Breast epithelium (tissue), 4 donors: ENCODE measurements around the gene CTIF. TPM values are rescaled to one million over a fixed set of nuclear protein-coding genes. Genes with fewer than 3 reads are reported as not detected.

Source experiments
- DNase-seq, 2 donors: peaks; one replicate each; pipeline ENCODE4 v3.0.0-alpha.2; 2019; ENCODE audit warnings: low spot score in 2 of 2
- H3K27ac ChIP-seq, 2 donors: fragments of 200-600 bp; sonication (generic) in 1 of 2; one replicate each; pipeline ENCODE4 v1.5.1; 2016 to 2019; ENCODE audit warnings: mild to moderate bottlenecking in 1 of 2
- H3K27me3 ChIP-seq, 2 donors: fragments of 200-600 bp; sonication (generic) in 1 of 2; one replicate each; pipeline versions ENCODE4 v1.5.1 to v1.6.0; 2017 to 2019; ENCODE audit warnings: control low read depth in 1 of 2, mild to moderate bottlenecking in 1 of 2
- H3K36me3 ChIP-seq: fragments of 200-600 bp; one replicate; pipeline ENCODE4 v1.5.1; 2019
- H3K4me1 ChIP-seq, 2 donors: fragments of 200-600 bp; sonication (generic); one replicate each; pipeline ENCODE4 v1.5.1; 2016 to 2019; ENCODE audit warnings: control low read depth in 1 of 2
- H3K4me3 ChIP-seq, 3 donors: fragments of 200-600 bp; sonication (generic); 1 replicate in 2 of 3; 2 replicates in 1 of 3; pipeline ENCODE4 v1.5.1; 2016 to 2019; ENCODE audit warnings: mild to moderate bottlenecking in 3 of 3, moderate library complexity in 2 of 3
- H3K9me3 ChIP-seq, 2 donors: fragments of 200-600 bp; sonication (generic) in 1 of 2; one replicate each; pipeline ENCODE4 v1.5.1; 2016 to 2019; ENCODE audit warnings: control low read depth in 1 of 2
- CTCF ChIP-seq, 3 donors: fragments of 450-650 bp; IDR thresholded peaks; one replicate each; pipeline ENCODE4 v1.5.1; 2016 to 2017; ENCODE audit warnings: antibody characterized with exemption in 3 of 3, mild to moderate bottlenecking in 3 of 3, moderate library complexity in 3 of 3
- POLR2A ChIP-seq: fragments of 450-650 bp; IDR thresholded peaks from one replicate; pipeline ENCODE4 v1.6.1; 2016; ENCODE audit warnings: antibody characterized with exemption, mild to moderate bottlenecking, moderate library complexity
- POLR2AphosphoS5 ChIP-seq, 3 donors: sonication (generic); formaldehyde crosslinking; IDR thresholded peaks; one replicate each; pipeline ENCODE4 v1.6.1; 2017; ENCODE audit warnings: antibody characterized with exemption in 3 of 3
- intact Hi-C: fragments of 100-400 bp; cut with DNase I; formaldehyde crosslinking; loops from one replicate; pipeline ENCODE4 v1.15.1; 2023; ENCODE audit warnings: low total_unique reads
- total RNA-seq, 3 donors: library from RNA; depleted of rRNA; stranded (reverse); fragments of >200 nt; gene quantifications; one replicate each; pipeline ENCODE4 v1.1.0, GENCODE V29; 2016

Gene CTIF
- total RNA-seq, 3 donors from 2014 or later: 28.8 to 78.9 (median 32.6) TPM

GRCh38 chr18:48560491-48560890 is 21.7 kb downstream of the CTIF start:
- DNase-seq: no peak
- no peak for TF ChIP-seq CTCF (IDR thresholded peaks at IDR 0.05)
- TF ChIP-seq POLR2A: no peak
- H3K27ac ChIP-seq: no peak overlapping the region
- H3K4me1 ChIP-seq: no peaks in the 10 kb centered on the region
- no peaks in the 10 kb centered on the region for H3K27me3 ChIP-seq
- no peaks in the 10 kb centered on the region for H3K36me3 ChIP-seq
- H3K4me3 ChIP-seq: no peak overlapping the region
- intact Hi-C loops: no loop called here
- no peaks in the 10 kb centered on the region for H3K9me3 ChIP-seq

DNA sequence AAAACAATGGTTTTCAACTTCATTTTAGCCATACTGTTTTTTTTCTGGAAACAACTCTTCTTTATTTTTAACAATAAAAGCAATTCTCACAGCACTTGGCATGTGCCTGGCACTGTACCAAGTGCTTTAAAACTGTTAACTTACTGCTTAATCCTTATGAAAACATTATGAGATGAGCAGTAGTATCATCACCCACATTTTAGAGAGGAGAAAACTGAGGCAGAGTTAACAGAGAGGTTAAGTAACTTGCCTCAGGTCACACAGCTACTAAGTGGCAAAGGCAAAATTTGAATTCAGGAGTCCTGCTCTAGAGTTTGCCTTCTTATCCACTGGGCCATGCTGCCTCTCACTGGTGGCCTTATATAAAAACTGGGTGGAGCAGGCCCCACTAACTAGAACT is 23.2 kb downstream of the CTIF start:
- Histone ChIP-seq H3K4me1 (no peaks in the 10 kb centered on the region), H3K36me3 (no peaks in the 10 kb centered on the region), H3K27me3 (no peaks in the 10 kb centered on the region), H3K9me3 (no peaks in the 10 kb centered on the region), H3K27ac (no peak overlapping the region), H3K4me3 (no peak overlapping the region)
- intact Hi-C loops: no loop called here
- DNase-seq: no peak
- TF ChIP-seq CTCF (IDR thresholded peaks at IDR 0.05) (no peak), POLR2AphosphoS5 (IDR thresholded peaks at IDR 0.05) (no peak), POLR2A (no peak)

DNA sequence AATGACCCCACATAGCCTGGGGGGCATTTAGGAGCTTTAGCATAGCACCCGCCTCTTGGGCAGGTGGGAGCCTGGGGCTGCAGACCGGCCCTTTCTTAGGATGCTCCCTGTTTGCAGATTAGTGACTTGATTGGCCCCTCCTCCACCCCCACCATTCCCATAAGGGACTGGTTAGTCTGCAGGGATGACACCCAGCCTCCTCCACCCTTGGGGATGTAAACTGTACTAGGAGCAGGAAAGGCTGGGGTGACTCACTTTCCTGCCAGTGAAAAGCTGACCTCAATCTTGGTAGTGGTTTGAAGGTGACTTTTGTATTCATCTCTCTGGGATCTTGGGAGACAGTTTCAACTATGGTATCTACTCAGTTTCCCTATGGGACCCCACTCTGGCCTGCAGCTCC is 24.2 kb downstream of the CTIF start:
- Histone ChIP-seq H3K4me1 (no peaks in the 10 kb centered on the region), H3K9me3 (no peaks in the 10 kb centered on the region), H3K27ac (no peak overlapping the region), H3K27me3 (no peaks in the 10 kb centered on the region), H3K36me3 (no peaks in the 10 kb centered on the region), H3K4me3 (no peak overlapping the region)
- no peak for TF ChIP-seq POLR2A
- TF ChIP-seq POLR2AphosphoS5 (IDR thresholded peaks at IDR 0.05): no peak
- TF ChIP-seq CTCF (IDR thresholded peaks at IDR 0.05): no peak
- intact Hi-C loops: no loop called here
- no peak for DNase-seq

GRCh38 chr18:48564139-48564538 is 25.3 kb downstream of the CTIF start:
- no peak for DNase-seq
- H3K4me1 ChIP-seq: no peaks in the 10 kb centered on the region
- H3K4me3 ChIP-seq: no peak overlapping the region
- intact Hi-C loops: no loop called here
- H3K9me3 ChIP-seq: no peaks in the 10 kb centered on the region
- TF ChIP-seq CTCF (IDR thresholded peaks at IDR 0.05) (no peak), POLR2A (no peak), POLR2AphosphoS5 (IDR thresholded peaks at IDR 0.05) (no peak)
- H3K36me3 ChIP-seq: no peaks in the 10 kb centered on the region
- H3K27ac ChIP-seq: no peak overlapping the region
- H3K27me3 ChIP-seq: no peaks in the 10 kb centered on the region

GRCh38 chr18:48565105-48565504 is 26.3 kb downstream of the CTIF start:
- no peaks in the 10 kb centered on the region for H3K4me1 ChIP-seq
- DNase-seq: no peak
- no peak for TF ChIP-seq POLR2AphosphoS5 (IDR thresholded peaks at IDR 0.05)
- no peak overlapping the region for H3K27ac ChIP-seq
- no peak overlapping the region for H3K4me3 ChIP-seq
- H3K36me3 ChIP-seq: no peaks in the 10 kb centered on the region
- no peaks in the 10 kb centered on the region for H3K27me3 ChIP-seq
- intact Hi-C loops: no loop called here
- H3K9me3 ChIP-seq: no peaks in the 10 kb centered on the region

DNA sequence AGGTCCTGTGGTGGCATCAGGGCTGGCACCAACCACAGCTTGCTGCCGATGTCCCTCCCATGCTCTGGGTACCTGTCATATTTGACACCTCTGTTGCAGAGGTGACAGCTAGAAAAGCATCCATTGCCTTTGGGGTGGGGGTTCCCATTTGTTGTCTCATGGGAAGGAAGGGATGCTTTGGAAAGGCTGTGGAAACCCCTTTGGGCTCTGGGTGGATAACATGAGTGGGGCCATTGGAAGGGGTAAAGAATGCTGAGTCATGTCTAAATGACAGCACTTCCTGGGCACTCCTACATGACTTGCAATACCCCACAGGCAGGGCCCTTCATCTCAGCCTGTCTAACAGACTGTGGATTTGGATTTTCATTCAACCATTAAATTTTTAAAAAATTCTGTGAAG is 27.8 kb downstream of the CTIF start:
- Histone ChIP-seq H3K27me3 (no peaks in the 10 kb centered on the region), H3K4me3 (no peak overlapping the region), H3K9me3 (no peaks in the 10 kb centered on the region), H3K4me1 (no peaks in the 10 kb centered on the region), H3K27ac (no peak overlapping the region), H3K36me3 (no peaks in the 10 kb centered on the region)
- intact Hi-C loops: no loop called here
- DNase-seq: no peak
- TF ChIP-seq POLR2AphosphoS5 (IDR thresholded peaks at IDR 0.05): no peak
- TF ChIP-seq POLR2A: no peak
- TF ChIP-seq CTCF (IDR thresholded peaks at IDR 0.05): no peak
